ENCODE data around the gene RPL37. TPM values are rescaled to one million over a fixed set of nuclear protein-coding genes. Genes with fewer than 3 reads are reported as not detected.

Gene RPL37
- polyA plus RNA-seq, 1 of the 3 experiments (the other 2 are of a cell fraction) = 465 TPM

- H3K9ac ChIP-seq = no peak overlapping the region
- H3K4me3 ChIP-seq (ENCODE audit: low read depth in 2 of 2, low read length in 1 of 2) = no peak overlapping the region
- H3K4me1 ChIP-seq (ENCODE audit: control insufficient read depth in 1 of 2, insufficient read depth in 2 of 2, low read depth in 1 of 2, low read length in 1 of 2) = no peaks in the 10 kb centered on the region
- CTCF ChIA-PET = no interaction called here
- TF ChIP-seq FOXJ3 (CRISPR knock-in tag; IDR thresholded peaks at IDR 0.05) (no peak), MAX (IDR thresholded peaks at IDR 0.05; ENCODE audit: low read depth) (no peak), RAD21 (IDR thresholded peaks at IDR 0.05; ENCODE audit: low read length) (no peak), TEAD4 (IDR thresholded peaks at IDR 0.05; ENCODE audit: borderline replicate concordance, insufficient read depth) (no peak), YY1 (IDR thresholded peaks at IDR 0.05; ENCODE audit: low read depth) (no peak), NFIC (IDR thresholded peaks at IDR 0.05; ENCODE audit: borderline replicate concordance) (no peak)
- no peaks in the 10 kb centered on the region for H3K36me3 ChIP-seq (replicated peaks in 1 of 2; ENCODE audit: control insufficient read depth in 1 of 2, insufficient read depth in 2 of 2, low read length in 1 of 2)
- no peak for DNase-seq
- H2AFZ ChIP-seq (ENCODE audit: low read depth) = no peak overlapping the region
- H3K9me3 ChIP-seq = no peaks in the 10 kb centered on the region
- POLR2A ChIA-PET = interaction anchor here (1.4 kb wide), 1 partner anchor 9 kb away, joined by 5 read pairs; the partner anchor contains the start of gene RPL37
- H3K4me2 ChIP-seq = no peak overlapping the region
- H3K79me2 ChIP-seq (ENCODE audit: insufficient read depth) = no peaks in the 10 kb centered on the region
- no peaks in the 10 kb centered on the region for H3K9me2 ChIP-seq
- H3K27me3 ChIP-seq (ENCODE audit: insufficient read depth) = no peaks in the 10 kb centered on the region
- H3K27ac ChIP-seq (ENCODE audit: low read depth in 2 of 2, low read length in 1 of 2) = no peak overlapping the region
- no peaks in the 10 kb centered on the region for H3F3A ChIP-seq (replicated peaks; ENCODE audit: insufficient read depth)
- WGBS (ENCODE audit: low lambda C conversion rate) = 82% methylated on average over 4 of the region's 4 CpGs
- no peaks in the 10 kb centered on the region for H4K20me1 ChIP-seq (ENCODE audit: insufficient read depth)
Observed at GRCh38 chr5:40844565-40844964, 9.5 kb upstream of the RPL37 start.

GRCh38 chr5:40842351-40842750 is 7.3 kb upstream of the RPL37 start:
- no peaks in the 10 kb centered on the region for H4K20me1 ChIP-seq (ENCODE audit: insufficient read depth)
- no peaks in the 10 kb centered on the region for H3F3A ChIP-seq (replicated peaks; ENCODE audit: insufficient read depth)
- H3K9me3 ChIP-seq = no peaks in the 10 kb centered on the region
- no peak overlapping the region for H3K4me2 ChIP-seq
- no peak overlapping the region for H2AFZ ChIP-seq (ENCODE audit: low read depth)
- TF ChIP-seq RCOR1 (IDR thresholded peaks at IDR 0.05; ENCODE audit: low read length) (no peak), SIN3A (IDR thresholded peaks at IDR 0.05; ENCODE audit: borderline replicate concordance, low read depth, low read length) (no peak), CTCF (IDR thresholded peaks at IDR 0.05) (no peak), REST (IDR thresholded peaks at IDR 0.05; ENCODE audit: low read depth, low read length) (no peak), FOXM1 (IDR thresholded peaks at IDR 0.05; ENCODE audit: low read depth) (no peak), CHD2 (IDR thresholded peaks at IDR 0.05; ENCODE audit: low read length, partially characterized antibody) (no peak), TAF1 (IDR thresholded peaks at IDR 0.05; ENCODE audit: borderline replicate concordance, low read depth, low read length) (no peak), ELF1 (IDR thresholded peaks at IDR 0.05) (no peak), RFX5 (IDR thresholded peaks at IDR 0.05; ENCODE audit: low read length) (no peak), SMC3 (IDR thresholded peaks at IDR 0.05; ENCODE audit: low read depth, low read length) (no peak), PBX3 (IDR thresholded peaks at IDR 0.05) (no peak), NRF1 (IDR thresholded peaks at IDR 0.05; ENCODE audit: low read depth, low read length) (no peak), NFIC (IDR thresholded peaks at IDR 0.05; ENCODE audit: borderline replicate concordance) (no peak), RXRA (IDR thresholded peaks at IDR 0.05; ENCODE audit: borderline replicate concordance, low read depth) (no peak), IRF3 (IDR thresholded peaks at IDR 0.05; ENCODE audit: low read depth, low read length) (no peak), EP300 (IDR thresholded peaks at IDR 0.05; ENCODE audit: borderline replicate concordance in 1 of 2, low read depth in 1 of 2, low read length in 1 of 2) (no peak)
- no peak for DNase-seq
- H3K9ac ChIP-seq = no peak overlapping the region
- H3K36me3 ChIP-seq (replicated peaks in 1 of 2; ENCODE audit: control insufficient read depth in 1 of 2, insufficient read depth in 2 of 2, low read length in 1 of 2) = no peaks in the 10 kb centered on the region
- no peak overlapping the region for H3K4me3 ChIP-seq (ENCODE audit: low read depth in 2 of 2, low read length in 1 of 2)
- ChIA-PET POLR2A (no interaction called here), CTCF (interaction anchor here (1.8 kb wide), 1 partner anchor 37 kb away, joined by 7 read pairs; no protein-coding TSS in a partner anchor)
- H3K27me3 ChIP-seq (ENCODE audit: insufficient read depth) = no peaks in the 10 kb centered on the region
- WGBS (ENCODE audit: low lambda C conversion rate) = 31% methylated on average over 2 of the region's 2 CpGs
- no peaks in the 10 kb centered on the region for H3K4me1 ChIP-seq (ENCODE audit: control insufficient read depth in 1 of 2, insufficient read depth in 2 of 2, low read depth in 1 of 2, low read length in 1 of 2)
- H3K27ac ChIP-seq (ENCODE audit: low read depth in 2 of 2, low read length in 1 of 2) = no peak overlapping the region
- no peaks in the 10 kb centered on the region for H3K79me2 ChIP-seq (ENCODE audit: insufficient read depth)
- H3K9me2 ChIP-seq = no peaks in the 10 kb centered on the region

All from SK-N-SH (cell line).